ENCODE results near the gene NACAD.

Gene NACAD

DNA sequence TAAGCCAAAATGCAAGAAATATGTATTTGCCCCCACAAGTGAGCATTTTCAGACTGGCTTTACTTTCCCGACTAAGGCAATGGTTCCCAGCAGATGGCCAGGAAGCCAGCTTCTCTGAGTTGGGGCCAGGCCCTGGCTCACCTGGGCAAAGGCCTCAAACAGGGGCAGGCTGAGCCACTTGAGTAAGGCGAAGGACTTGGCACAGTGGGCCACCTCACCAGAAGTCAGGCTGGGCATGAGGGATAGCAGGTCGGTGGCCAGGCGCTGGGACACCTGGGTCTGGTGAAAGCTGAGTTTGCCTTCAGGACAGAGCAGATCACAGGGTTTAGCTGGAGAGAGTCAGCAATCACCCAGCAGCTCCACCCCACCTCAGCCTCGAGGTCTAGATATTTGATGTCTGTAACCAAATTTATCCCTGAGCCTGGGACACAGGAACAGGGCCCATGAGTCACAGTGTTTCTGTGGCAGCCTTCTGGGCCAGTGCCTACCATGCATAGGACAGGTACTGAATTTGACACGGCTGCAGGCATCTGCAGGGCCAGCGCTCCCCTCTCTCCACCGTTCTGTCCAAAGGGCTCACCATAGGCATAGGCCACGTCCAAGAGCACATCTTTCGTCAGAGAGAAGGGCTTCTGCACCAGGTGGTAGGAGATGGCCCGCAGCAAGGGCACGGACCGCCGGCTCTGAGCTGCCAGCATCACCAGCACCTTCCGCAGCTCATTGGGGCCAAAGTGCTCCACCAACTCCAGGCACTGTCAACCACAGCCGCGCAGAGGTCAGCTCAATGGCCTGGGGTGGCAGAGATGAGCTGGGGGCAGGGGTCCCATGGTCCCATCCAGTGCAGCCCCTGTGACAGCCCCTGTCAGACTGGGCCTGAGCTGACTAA, 15.4 kb upstream of the NACAD start:
- H3K4me3 ChIP-seq (ENCODE audit: low read length): no peak overlapping the region
- peaks cover 100% of the 10 kb centered on the region for H3K36me3 ChIP-seq (ENCODE audit: control insufficient read depth, low read length)
- peaks cover 16% of the 10 kb centered on the region for H3K4me1 ChIP-seq (ENCODE audit: control insufficient read depth, low read length)
- H3K9me3 ChIP-seq (ENCODE audit: control insufficient read depth, insufficient read depth, low read length): no peaks in the 10 kb centered on the region
- H3K27ac ChIP-seq (ENCODE audit: low read depth, low read length): no peak overlapping the region
- H4K20me1 ChIP-seq (ENCODE audit: control insufficient read depth, insufficient read depth, low read depth, low read length): peaks cover 28% of the 10 kb centered on the region
- TF ChIP-seq, protein P1, sequence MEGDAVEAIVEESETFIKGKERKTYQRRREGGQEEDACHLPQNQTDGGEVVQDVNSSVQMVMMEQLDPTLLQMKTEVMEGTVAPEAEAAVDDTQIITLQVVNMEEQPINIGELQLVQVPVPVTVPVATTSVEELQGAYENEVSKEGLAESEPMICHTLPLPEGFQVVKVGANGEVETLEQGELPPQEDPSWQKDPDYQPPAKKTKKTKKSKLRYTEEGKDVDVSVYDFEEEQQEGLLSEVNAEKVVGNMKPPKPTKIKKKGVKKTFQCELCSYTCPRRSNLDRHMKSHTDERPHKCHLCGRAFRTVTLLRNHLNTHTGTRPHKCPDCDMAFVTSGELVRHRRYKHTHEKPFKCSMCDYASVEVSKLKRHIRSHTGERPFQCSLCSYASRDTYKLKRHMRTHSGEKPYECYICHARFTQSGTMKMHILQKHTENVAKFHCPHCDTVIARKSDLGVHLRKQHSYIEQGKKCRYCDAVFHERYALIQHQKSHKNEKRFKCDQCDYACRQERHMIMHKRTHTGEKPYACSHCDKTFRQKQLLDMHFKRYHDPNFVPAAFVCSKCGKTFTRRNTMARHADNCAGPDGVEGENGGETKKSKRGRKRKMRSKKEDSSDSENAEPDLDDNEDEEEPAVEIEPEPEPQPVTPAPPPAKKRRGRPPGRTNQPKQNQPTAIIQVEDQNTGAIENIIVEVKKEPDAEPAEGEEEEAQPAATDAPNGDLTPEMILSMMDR (IDR thresholded peaks at IDR 0.05; ENCODE audit: low read depth, low read length, poor library complexity, severe bottlenecking): no peak
- no peak for TF ChIP-seq EZH2phosphoT487 (IDR thresholded peaks at IDR 0.05; ENCODE audit: borderline replicate concordance, low read length)
- H3K79me2 ChIP-seq (ENCODE audit: control insufficient read depth, low read length): peaks cover 52% of the 10 kb centered on the region
- peaks cover 5% of the 10 kb centered on the region; the same call in 1 of the 2 replicates for H3F3A ChIP-seq (ENCODE audit: control insufficient read depth, insufficient read depth)
- H3K9me2 ChIP-seq (replicated peaks; ENCODE audit: control insufficient read depth, low read length): no peaks in the 10 kb centered on the region
- no peaks in the 10 kb centered on the region for H3K27me3 ChIP-seq (ENCODE audit: control insufficient read depth, low read length)
- no peak overlapping the region for H3K4me2 ChIP-seq (ENCODE audit: low read length)

DNA sequence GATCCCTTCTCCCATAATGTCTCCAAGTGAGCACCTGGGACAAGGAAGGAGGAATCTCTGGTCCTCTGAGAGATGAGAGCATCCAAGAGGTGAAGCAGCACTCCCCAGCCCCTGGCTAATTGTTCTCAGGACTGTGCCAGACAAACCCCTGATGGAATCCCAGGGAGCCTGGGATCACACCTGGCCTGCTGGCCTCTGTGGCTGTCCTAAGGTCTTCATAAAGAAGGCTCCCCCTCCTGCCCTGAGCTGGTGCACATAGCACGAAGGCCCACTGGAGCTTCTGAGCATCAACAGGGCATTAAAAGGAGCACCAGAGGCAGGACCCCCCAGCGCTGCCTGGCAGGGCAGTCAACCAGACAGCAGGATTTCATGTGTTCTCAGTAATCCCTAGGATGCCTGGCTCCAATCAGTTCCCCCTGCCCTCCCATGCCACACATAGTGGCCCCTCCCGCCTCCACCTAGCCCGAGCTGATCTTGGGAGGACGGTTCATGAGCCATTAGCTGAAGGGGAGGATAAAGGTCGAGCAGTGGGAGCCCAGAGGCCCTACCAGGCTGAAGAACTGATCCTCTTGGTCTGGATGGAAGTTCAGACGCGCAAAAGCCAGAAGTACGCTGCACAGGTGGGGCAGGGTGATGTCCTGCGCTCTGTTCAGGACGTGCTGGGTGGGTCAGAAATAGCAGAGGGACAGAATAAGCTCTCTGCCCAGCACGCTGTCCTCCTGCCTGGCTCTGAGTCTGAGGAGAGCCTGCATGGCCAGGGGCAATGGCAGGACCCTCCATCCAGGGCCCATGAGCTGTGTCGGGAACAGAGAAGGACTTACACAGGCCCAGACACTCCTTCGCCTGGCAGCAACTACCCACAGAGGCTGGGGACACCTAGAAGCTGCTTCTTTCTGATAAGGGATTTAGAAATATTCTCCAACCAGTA, 14.3 kb upstream of the NACAD start:
- H3K27me3 ChIP-seq (ENCODE audit: control insufficient read depth, low read length): no peaks in the 10 kb centered on the region
- TF ChIP-seq, protein P1 (IDR thresholded peaks at IDR 0.05; ENCODE audit: low read depth, low read length, poor library complexity, severe bottlenecking): no peak
- no peak for TF ChIP-seq EZH2phosphoT487 (IDR thresholded peaks at IDR 0.05; ENCODE audit: borderline replicate concordance, low read length)
- H3K4me2 ChIP-seq (ENCODE audit: low read length): no peak overlapping the region
- H3K36me3 ChIP-seq (ENCODE audit: control insufficient read depth, low read length): peaks cover 98% of the 10 kb centered on the region
- H3K9me3 ChIP-seq (ENCODE audit: control insufficient read depth, insufficient read depth, low read length): no peaks in the 10 kb centered on the region
- no peak overlapping the region for H3K27ac ChIP-seq (ENCODE audit: low read depth, low read length)
- H3K4me1 ChIP-seq (ENCODE audit: control insufficient read depth, low read length): peaks cover 5% of the 10 kb centered on the region
- no peak overlapping the region for H3K4me3 ChIP-seq (ENCODE audit: low read length)
- no peaks in the 10 kb centered on the region for H3K9me2 ChIP-seq (replicated peaks; ENCODE audit: control insufficient read depth, low read length)
- peaks cover 41% of the 10 kb centered on the region for H3K79me2 ChIP-seq (ENCODE audit: control insufficient read depth, low read length)
- peaks cover 8% of the 10 kb centered on the region for H3F3A ChIP-seq (ENCODE audit: control insufficient read depth, insufficient read depth)
- H4K20me1 ChIP-seq (ENCODE audit: control insufficient read depth, insufficient read depth, low read depth, low read length): peaks cover 17% of the 10 kb centered on the region

DNA sequence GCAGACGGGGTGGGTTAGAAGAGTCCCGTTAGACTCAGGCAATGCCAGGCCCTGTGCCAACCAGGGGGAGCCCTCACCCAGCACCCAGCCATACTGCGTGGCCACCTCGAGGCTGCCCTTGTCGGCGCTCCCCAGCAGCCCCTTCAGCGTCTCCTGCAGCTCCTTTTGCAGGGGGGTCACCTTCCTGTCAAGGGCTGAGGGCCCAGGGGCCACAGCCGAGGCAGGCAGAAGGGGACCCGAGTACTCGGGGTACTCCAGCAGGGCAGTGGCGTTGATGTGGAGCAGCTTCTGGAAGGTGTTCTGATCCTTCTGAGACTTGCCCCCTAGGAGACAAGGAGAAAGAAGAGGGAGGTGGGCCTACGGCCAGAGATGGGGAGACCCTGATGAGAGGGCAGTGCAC, 13.0 kb upstream of the NACAD start:
- no peaks in the 10 kb centered on the region for H3K9me3 ChIP-seq (ENCODE audit: control insufficient read depth, insufficient read depth, low read length)
- H3K4me3 ChIP-seq (ENCODE audit: low read length): no peak overlapping the region
- peaks cover 8% of the 10 kb centered on the region; the same call in 1 of the 2 replicates for H4K20me1 ChIP-seq (ENCODE audit: control insufficient read depth, insufficient read depth, low read depth, low read length)
- peaks cover 19% of the 10 kb centered on the region for H3F3A ChIP-seq (ENCODE audit: control insufficient read depth, insufficient read depth)
- H3K27me3 ChIP-seq (ENCODE audit: control insufficient read depth, low read length): no peaks in the 10 kb centered on the region
- H3K9me2 ChIP-seq (replicated peaks; ENCODE audit: control insufficient read depth, low read length): no peaks in the 10 kb centered on the region
- H3K36me3 ChIP-seq (ENCODE audit: control insufficient read depth, low read length): peaks cover 92% of the 10 kb centered on the region
- no peak overlapping the region for H3K27ac ChIP-seq (ENCODE audit: low read depth, low read length)
- TF ChIP-seq, protein P1 (IDR thresholded peaks at IDR 0.05; ENCODE audit: low read depth, low read length, poor library complexity, severe bottlenecking): no peak
- TF ChIP-seq EZH2phosphoT487 (IDR thresholded peaks at IDR 0.05; ENCODE audit: borderline replicate concordance, low read length): no peak
- peaks cover 28% of the 10 kb centered on the region for H3K79me2 ChIP-seq (ENCODE audit: control insufficient read depth, low read length)
- H3K4me1 ChIP-seq (ENCODE audit: control insufficient read depth, low read length): peaks cover 7% of the 10 kb centered on the region
- H3K4me2 ChIP-seq (ENCODE audit: low read length): no peak overlapping the region

Data from DOHH2 (cell line).